GM12878 (cell line): ENCODE measurements around the gene HEXIM1. TPM values are rescaled to one million over a fixed set of nuclear protein-coding genes. Genes with fewer than 3 reads are reported as not detected.

Experiments used
- ATAC-seq: fragments of 200-7000 bp; cut with Tn5 transposase; 3 replicates; pipeline ENCODE4 v1.9.1; 2020; ENCODE audit warnings: mild to moderate bottlenecking, moderate library complexity
- BruUV-seq: library from RNA; stranded (reverse); fragments of 400-500 nt; replicated peaks from 2 replicates; lab custom pipeline; 2021; lab: Mats Ljungman, UMichigan
- CTCF ChIA-PET: fragments of 300-600 bp; sonication (Branson Sonifier 250); formaldehyde crosslinking; extraction: SDS; loops from one replicate; lab custom pipeline; 2021; ENCODE audit warnings: inconsistent platforms; lab: Yijun Ruan, JAX
- POLR2A ChIA-PET: fragments of 350-600 bp; formaldehyde crosslinking; extraction: SDS; loops from one replicate; lab custom pipeline; 2021; ENCODE audit warnings: inconsistent platforms; lab: Charles Lee
- RAD21 ChIA-PET: fragments of 300-600 bp; sonication (Branson Sonifier 250); formaldehyde crosslinking; loops from one replicate; lab custom pipeline; 2023; ENCODE audit warnings: antibody characterized with exemption; ENCODE audit not compliant: unreplicated experiment; lab: Charles Lee
- SMC1A ChIA-PET: fragments of 300-600 bp; sonication (Branson Sonifier 250); formaldehyde crosslinking; loops from one replicate; lab custom pipeline; 2023; ENCODE audit not compliant: unreplicated experiment, uncharacterized antibody; lab: Charles Lee
- DNase-seq: peaks from one replicate; pipeline ENCODE4 v3.0.0-alpha.2; 2011; ENCODE audit warnings: low read depth, low spot score
- FAIRE-seq: peaks from 3 replicates; lab custom pipeline; 2011; peaks lifted over from hg19 to GRCh38; lab: Jason Lieb, UNC
- H2AFZ ChIP-seq: 2 replicates; pipeline ENCODE4 v1.6.0; 2011; ENCODE audit warnings: low read depth, low read length, control low read depth; ENCODE audit not compliant: control insufficient read depth
- H3K27ac ChIP-seq: 2 replicates; pipeline ENCODE4 v1.5.1; 2011; ENCODE audit warnings: control low read depth; ENCODE audit not compliant: control insufficient read depth, insufficient read depth
- H3K27me3 ChIP-seq, 2 experiments: replicated peaks in 1 of 2; 2 replicates each; pipeline versions ENCODE4 v1.6.0 to v1.6.1; 2011; ENCODE audit warnings: low read length in 1 of 2; ENCODE audit not compliant: control insufficient read depth in 2 of 2, insufficient read depth in 2 of 2
- H3K36me3 ChIP-seq, 2 experiments: 2 replicates each; pipeline ENCODE4 v1.5.1; 2011; ENCODE audit warnings: low read length in 1 of 2; ENCODE audit not compliant: control insufficient read depth in 2 of 2, insufficient read depth in 2 of 2
- H3K4me1 ChIP-seq: 2 replicates; pipeline ENCODE4 v1.6.1; 2011; ENCODE audit warnings: mild to moderate bottlenecking, low read length, moderate library complexity, mixed read lengths; ENCODE audit not compliant: control insufficient read depth, insufficient read depth
- H3K4me2 ChIP-seq: 2 replicates; pipeline ENCODE4 v1.6.0; 2011; ENCODE audit warnings: control low read depth; ENCODE audit not compliant: control insufficient read depth, insufficient read depth
- H3K4me3 ChIP-seq: fragments of 200-600 bp; sonication (generic); 2 replicates; pipeline ENCODE4 v1.5.1; 2016
- H3K79me2 ChIP-seq: 2 replicates; pipeline ENCODE4 v1.6.0; 2011; ENCODE audit warnings: low read length; ENCODE audit not compliant: control insufficient read depth, insufficient read depth
- H3K9ac ChIP-seq: 2 replicates; pipeline ENCODE4 v1.8.0; 2011; ENCODE audit warnings: low read length, control low read depth, mixed read lengths; ENCODE audit not compliant: control insufficient read depth, insufficient read depth
- H3K9me3 ChIP-seq: replicated peaks from 3 replicates; pipeline ENCODE4 v1.5.1; 2011; ENCODE audit warnings: mild to moderate bottlenecking, low read length; ENCODE audit not compliant: control insufficient read depth, insufficient read depth
- H4K20me1 ChIP-seq: 2 replicates; pipeline ENCODE4 v1.6.0; 2011; ENCODE audit not compliant: control insufficient read depth, insufficient read depth
- BHLHE40 ChIP-seq, 2 experiments: fragments of 450-650 bp in 1 of 2; IDR thresholded peaks; 2 replicates each; pipeline ENCODE4 v1.6.1; 2011 to 2017; ENCODE audit warnings: low read depth in 2 of 2, borderline replicate concordance in 1 of 2, improper control_type of control experiment in 1 of 2, low read length in 1 of 2, mild to moderate bottlenecking in 1 of 2
- CHD2 ChIP-seq: IDR thresholded peaks from 2 replicates; pipeline ENCODE4 v1.6.1; 2011; ENCODE audit warnings: low read depth, low read length, improper control_type of control experiment, borderline replicate concordance
- EGR1 ChIP-seq, 2 experiments: IDR thresholded peaks; 1 replicate in 1 of 2; 2 replicates in 1 of 2; pipeline ENCODE4 v1.6.1; 2011 to 2012; ENCODE audit warnings: low read depth in 2 of 2, low read length in 2 of 2, borderline replicate concordance in 1 of 2, mild to moderate bottlenecking in 1 of 2, moderate library complexity in 1 of 2
- FOS ChIP-seq: IDR thresholded peaks from 3 replicates; pipeline ENCODE4 v1.6.1; 2011; ENCODE audit warnings: borderline replicate concordance; ENCODE audit not compliant: insufficient read length; ENCODE audit errors: extremely low read depth
- JUNB ChIP-seq: IDR thresholded peaks from 2 replicates; pipeline ENCODE4 v1.6.1; 2016; ENCODE audit warnings: antibody characterized with exemption, mild to moderate bottlenecking
- MXI1 ChIP-seq: fragments of 150-350 bp; IDR thresholded peaks from 2 replicates; pipeline ENCODE4 v1.6.1; 2011; ENCODE audit warnings: low read depth, mild to moderate bottlenecking, inconsistent platforms, low read length, improper control_type of control experiment
- PKNOX1 ChIP-seq: fragments of 450-650 bp; IDR thresholded peaks from 2 replicates; pipeline ENCODE4 v1.6.1; 2016; ENCODE audit warnings: mild to moderate bottlenecking
- RUNX3 ChIP-seq: IDR thresholded peaks from 2 replicates; pipeline ENCODE4 v1.6.1; 2012; ENCODE audit warnings: low read length, inconsistent platforms
- SRF ChIP-seq, 2 experiments: IDR thresholded peaks; 2 replicates each; pipeline ENCODE4 v1.6.1; 2011; ENCODE audit warnings: low read depth in 2 of 2, low read length in 2 of 2, mild to moderate bottlenecking in 1 of 2, moderate library complexity in 1 of 2
- SUPT20H ChIP-seq: IDR thresholded peaks from 2 replicates; pipeline ENCODE4 v1.6.1; 2011; ENCODE audit warnings: low read depth, mild to moderate bottlenecking, low read length, moderate library complexity, borderline replicate concordance; ENCODE audit not compliant: control insufficient read depth
- TCF3 ChIP-seq: IDR thresholded peaks from 2 replicates; pipeline ENCODE4 v1.6.1; 2012; ENCODE audit warnings: low read depth, mild to moderate bottlenecking, low read length, borderline replicate concordance; ENCODE audit not compliant: insufficient read depth
- USF1 ChIP-seq: IDR thresholded peaks from 2 replicates; pipeline ENCODE4 v1.6.1; 2011; ENCODE audit warnings: borderline replicate concordance, low read depth, mild to moderate bottlenecking, moderate library complexity, mixed read lengths, low read length; ENCODE audit not compliant: insufficient read depth; ENCODE audit errors: extremely low read length
- ZBTB11 ChIP-seq: fragments of 450-650 bp; formaldehyde crosslinking; IDR thresholded peaks from 2 replicates; pipeline ENCODE4 v1.5.0; 2022; ENCODE audit warnings: mild to moderate bottlenecking, missing genetic modification characterization
- ZNF217 ChIP-seq: fragments of 450-650 bp; IDR thresholded peaks from 2 replicates; pipeline ENCODE4 v1.6.1; 2017; ENCODE audit warnings: antibody characterized with exemption, mild to moderate bottlenecking
- ZNF274 ChIP-seq: IDR thresholded peaks from one replicate; pipeline ENCODE4 v1.8.0; 2011; ENCODE audit not compliant: insufficient read length, insufficient read depth
- WGBS: methylation state at CpG from one replicate; pipeline ENCODE4 v1.1.6; 2016; ENCODE audit warnings: low lambda C conversion rate; ENCODE audit not compliant: insufficient replicate concordance, insufficient coverage; ENCODE audit errors: missing lambda C conversion rate; 5-methylcytosine and 5-hydroxymethylcytosine counted together
- in situ Hi-C: fragments of 300-500 bp; cut with MboI; formaldehyde crosslinking; loops from 9 replicates; pipeline ENCODE4 v1.14.3; 2018; ENCODE audit warnings: mixed read lengths
- intact Hi-C: fragments of 100-400 bp; cut with micrococcal nuclease; formaldehyde crosslinking; loops from one replicate; pipeline ENCODE4 v1.14.2; 2022; ENCODE audit not compliant: unreplicated experiment
- polyA plus RNA-seq, 11 experiments: library from polyadenylated mRNA; depleted of rRNA in 4 of 11; unstranded in 6 of 11; stranded (reverse) in 5 of 11; fragments of >200 nt; fragmentation: Nextera tagmentation in 4 of 11; fragmentation: Illumina TruSeq in 1 of 11; extraction: Ambion mirVana in 4 of 11; extraction: Trizol in 1 of 11; gene quantifications; 1 replicate in 1 of 11; 2 replicates in 10 of 11; pipeline versions ENCODE4 v1.2.1 to v1.2.3, GENCODE V29; 2011 to 2016; ENCODE audit warnings: inconsistent platforms in 2 of 11, missing spikeins in 2 of 11, low read depth in 1 of 11
- total RNA-seq, 4 experiments: library from RNA; depleted of rRNA in 3 of 4; stranded (reverse); fragments of >200 nt in 3 of 4; fragmentation: Illumina TruSeq in 1 of 4; extraction: Trizol in 1 of 4; gene quantifications; 2 replicates each; pipeline versions ENCODE4 v1.2.1 to v1.2.3, GENCODE V29; 2013 to 2021

Gene HEXIM1
- total and polyA plus RNA-seq, 10 of the 15 experiments (the other 5 are each of a cell fraction or from before 2014, with no cell fraction given) = 1.9 to 24.1 (median 9.0) TPM

GRCh38 chr17:45146592-45146889 is 1.7 kb upstream of the HEXIM1 start:
- FAIRE-seq (no peak), ATAC-seq (no peak), DNase-seq (no peak)
- Histone ChIP-seq H4K20me1 (no peaks in the 10 kb centered on the region; the same call in 1 of the 2 replicates), H3K27ac (peak overlapping the region; percentile 100), H3K4me1 (peaks cover 20% of the 10 kb centered on the region), H3K4me2 (peak overlapping the region; percentile 96), H2AFZ (0 out of 2 replicates have a peak overlapping the region, but pooled peaks have one; percentile 83), H3K9ac (peak overlapping the region; percentile 98), H3K27me3 (no peaks in the 10 kb centered on the region), H3K9me3 (no peaks in the 10 kb centered on the region), H3K79me2 (peaks cover 42% of the 10 kb centered on the region), H3K4me3 (peak overlapping the region; percentile 85), H3K36me3 (no peaks in the 10 kb centered on the region)
- ChIA-PET RAD21 (interaction anchor here (1.6 kb wide), 1 partner anchor 11 kb away, joined by 4 read pairs; the partner anchor contains the start of gene ACBD4), POLR2A (no interaction called here), SMC1A (interaction anchor here (0.7 to 1.5 kb wide), 3 partner anchors 11 to 97 kb away, joined by 3 to 5 read pairs (median 4); partner anchors contain the start of genes ACBD4 and HEXIM2), CTCF (interaction anchor here (1.1 to 11.0 kb wide), 3 partner anchors 12 to 51 kb away, joined by 5 to 280 read pairs (median 6); partner anchors contain the start of genes ACBD4 and HEXIM2)
- in situ Hi-C loops = no loop called here
- WGBS = 93% methylated on average over 4 of the region's 4 CpGs
- BruUV-seq = no TSS peak
- intact Hi-C loops = loop anchor here (5.0 kb wide), 1 partner anchor 156 kb away; no protein-coding TSS in a partner anchor
- TF ChIP-seq SRF (IDR thresholded peaks at IDR 0.05; ENCODE audit: low read depth in 2 of 2, low read length in 2 of 2) (no peak), SUPT20H (no peak), MXI1 (no peak), ZBTB11 (CRISPR knock-in tag) (no peak), JUNB (no peak), PKNOX1 (no peak), FOS (no peak), EGR1 (IDR thresholded peaks at IDR 0.05; ENCODE audit: borderline replicate concordance in 1 of 2, low read depth in 2 of 2, low read length in 2 of 2) (no peak), RUNX3 (no peak), USF1 (no peak), BHLHE40 (IDR thresholded peaks at IDR 0.05; ENCODE audit: borderline replicate concordance in 1 of 2, low read depth in 2 of 2, low read length in 1 of 2) (no peak), ZNF217 (no peak), TCF3 (no peak), ZNF274 (no peak), CHD2 (no peak)
